Fibroblast of pulmonary artery (primary cell): ENCODE measurements around the gene PCOLCE2.

Source experiments
- DNase-seq: peaks from one replicate; pipeline ENCODE4 v3.0.0-alpha.2; 2010; ENCODE audit warnings: low read depth
- H3K4me3 ChIP-seq: replicated peaks from 2 replicates; pipeline ENCODE4 v1.5.1; 2011; ENCODE audit warnings: low read depth, mild to moderate bottlenecking, control low read depth, low read length, moderate library complexity
- CTCF ChIP-seq: IDR thresholded peaks from 2 replicates; pipeline ENCODE4 v1.5.1; 2011; ENCODE audit warnings: mild to moderate bottlenecking, control low read depth, low read length, inconsistent platforms; ENCODE audit errors: missing control alignments

The PCOLCE2 gene

GRCh38 chr3:142853270-142854168 is 35.4 kb downstream of the PCOLCE2 start:
- no peak overlapping the region for H3K4me3 ChIP-seq
- DNase-seq: peak; percentile 35
- TF ChIP-seq CTCF: no peak

- no peak for DNase-seq
- H3K4me3 ChIP-seq: no peak overlapping the region
- TF ChIP-seq CTCF: no peak
Observed at GRCh38 chr3:142852009-142852408, 36.9 kb downstream of the PCOLCE2 start.

DNA sequence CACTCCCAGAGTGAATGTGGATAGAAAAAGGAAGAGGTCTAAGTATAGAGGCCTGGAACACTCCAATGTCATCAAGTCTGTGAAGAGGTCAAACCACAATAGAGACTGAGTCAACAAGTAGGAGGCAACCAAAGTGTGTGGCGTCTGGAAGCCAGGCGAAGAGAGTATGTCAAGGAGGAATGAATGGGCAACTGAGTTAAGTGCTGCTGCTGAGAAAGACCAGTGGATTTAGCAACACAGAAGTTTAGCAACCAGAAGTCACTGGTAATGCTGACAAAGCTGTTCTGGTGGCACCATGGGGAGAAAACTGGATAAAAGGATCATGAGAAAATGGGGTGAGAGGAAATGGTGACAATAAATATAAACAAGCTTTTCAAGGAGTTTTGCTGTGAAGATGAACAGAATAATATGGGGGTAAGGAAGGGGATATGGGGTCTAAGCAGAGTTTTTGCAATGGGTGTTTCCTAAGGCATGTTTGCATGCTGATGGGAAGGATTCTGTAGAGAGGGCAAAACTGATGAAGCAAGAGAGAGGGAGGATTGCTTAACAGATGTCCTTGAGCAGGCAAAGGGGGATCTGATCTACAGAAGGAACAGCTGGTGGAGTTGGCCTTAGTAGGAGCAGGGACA is 38.4 kb downstream of the PCOLCE2 start:
- no peak overlapping the region for H3K4me3 ChIP-seq
- TF ChIP-seq CTCF: no peak
- peak; percentile 90 for DNase-seq

DNA sequence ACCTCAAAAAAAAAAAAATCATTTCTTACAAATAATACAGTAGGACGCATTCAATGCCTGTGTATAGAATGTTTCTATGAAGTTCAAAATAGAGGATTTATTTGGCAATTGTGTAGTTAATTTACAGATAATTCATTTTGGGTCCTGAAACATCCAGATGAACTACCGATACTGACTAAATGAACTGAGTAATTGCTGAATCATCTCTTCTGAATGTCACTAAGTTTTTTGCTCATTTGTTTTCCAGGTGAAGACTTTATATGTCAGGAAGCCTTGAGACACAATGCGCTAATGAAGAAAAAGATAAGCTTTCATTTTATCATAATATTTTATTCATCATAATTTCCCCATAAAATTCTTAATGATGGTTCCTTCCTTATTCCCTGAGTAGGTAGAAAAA is 39.7 kb downstream of the PCOLCE2 start:
- DNase-seq: no peak
- TF ChIP-seq CTCF: no peak
- no peak overlapping the region for H3K4me3 ChIP-seq

- peak; percentile 9 for DNase-seq
- H3K4me3 ChIP-seq: no peak overlapping the region
- TF ChIP-seq CTCF: no peak
Observed at GRCh38 chr3:142846779-142847577, 41.9 kb downstream of the PCOLCE2 start.

DNA sequence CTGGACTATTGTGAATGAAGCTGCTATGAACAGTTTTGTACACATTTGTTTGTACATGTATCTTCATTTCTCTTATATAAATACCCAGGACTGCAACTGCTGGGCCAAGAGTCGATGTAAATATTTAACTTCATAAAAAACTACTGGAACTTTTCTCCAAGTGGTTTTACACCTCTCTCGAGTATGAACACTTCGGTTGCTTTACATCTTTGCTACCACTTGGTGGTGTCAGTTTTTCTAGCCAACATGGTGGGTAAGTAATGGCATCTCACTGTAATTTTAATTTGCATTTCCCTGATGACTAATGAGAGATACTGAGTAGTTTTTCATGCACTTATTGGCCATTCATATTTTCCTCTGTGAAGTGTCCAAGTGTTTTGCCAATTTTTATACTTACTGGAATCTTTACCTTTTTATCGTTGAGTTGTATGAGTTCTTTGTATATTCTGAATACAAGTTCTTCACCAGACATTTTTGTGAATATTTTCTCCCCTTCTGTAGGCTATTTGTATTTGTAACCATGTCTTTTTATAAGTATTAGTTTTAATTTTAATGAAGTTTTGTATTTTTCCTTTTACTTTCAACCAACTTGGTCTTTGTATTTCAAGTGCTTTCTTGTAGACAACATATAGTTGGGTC is 44.4 kb downstream of the PCOLCE2 start:
- H3K4me3 ChIP-seq: no peak overlapping the region
- DNase-seq: peak; percentile 51
- TF ChIP-seq CTCF: peak; percentile 67
